GM21528 (cell line): ENCODE data around the gene CNDP1.
"Not testable (repeated sequence)": the region's sequence is repeated elsewhere in the genome, so short reads cannot be mapped to it uniquely, and the experiment has no call there.

Experiments
- ATAC-seq: cut with Tn5 transposase; IDR thresholded peaks from one replicate; pipeline ENCODE4 v1.9.1; 2021; ENCODE audit warnings: mild to moderate bottlenecking, moderate library complexity; ENCODE audit not compliant: unreplicated experiment, low FRiP score

The CNDP1 gene

GRCh38 chr18:74534150-74534969, at the start of gene CNDP1:
Gene CNDP1, plus strand, starts transcription at chr18:74534500. Its CDS starts 168 bp downstream, at chr18:74534668.
- ATAC-seq: no peak

- no peak for ATAC-seq
Measured at GRCh38 chr18:74486119-74486849, 48.0 kb upstream of the CNDP1 start.

GRCh38 chr18:74488354-74488753, 45.9 kb upstream of the CNDP1 start:
- no peak for ATAC-seq

GRCh38 chr18:74488864-74489263, 45.4 kb upstream of the CNDP1 start:
- no peak for ATAC-seq

- no peak for ATAC-seq
Measured at GRCh38 chr18:74489676-74490075, 44.6 kb upstream of the CNDP1 start.

GRCh38 chr18:74492259-74492658, 42.0 kb upstream of the CNDP1 start:
- ATAC-seq: no peak

GRCh38 chr18:74493689-74494088, 40.6 kb upstream of the CNDP1 start:
- no peak for ATAC-seq

GRCh38 chr18:74494514-74494913, 39.8 kb upstream of the CNDP1 start:
- ATAC-seq: no peak

- ATAC-seq: peak; percentile 80
Measured at GRCh38 chr18:74495581-74496507, 38.5 kb upstream of the CNDP1 start, which contains the start of gene CNDP2. Gene CNDP2, plus strand, starts transcription at chr18:74496363. Its CDS starts 3,611 bp downstream, at chr18:74499974.

- ATAC-seq: peak; percentile 36
Measured at GRCh38 chr18:74496508-74497323, 37.6 kb upstream of the CNDP1 start.

- ATAC-seq: no peak
Measured at GRCh38 chr18:74497324-74497676, 37.0 kb upstream of the CNDP1 start.

GRCh38 chr18:74497778-74498177, 36.5 kb upstream of the CNDP1 start:
- ATAC-seq: no peak

- peak; percentile 44 for ATAC-seq
Measured at GRCh38 chr18:74498712-74499627, 35.3 kb upstream of the CNDP1 start.

- peak; percentile 41 for ATAC-seq
Measured at GRCh38 chr18:74499633-74500032, 34.7 kb upstream of the CNDP1 start.

- ATAC-seq: no peak
Measured at GRCh38 chr18:74500372-74500771, 33.9 kb upstream of the CNDP1 start.

GRCh38 chr18:74500774-74501173, 33.5 kb upstream of the CNDP1 start:
- ATAC-seq: not testable (repeated sequence)

- no peak for ATAC-seq
Measured at GRCh38 chr18:74501386-74501785, 32.9 kb upstream of the CNDP1 start.

GRCh38 chr18:74503137-74503536, 31.2 kb upstream of the CNDP1 start:
- no peak for ATAC-seq

- no peak for ATAC-seq
Measured at GRCh38 chr18:74505776-74506175, 28.5 kb upstream of the CNDP1 start.
